ENCODE measurements around the gene KCNK16. TPM values are rescaled to one million over a fixed set of nuclear protein-coding genes. Genes with fewer than 3 reads are reported as not detected.

The KCNK16 gene
- total RNA-seq, 2 donors from 2014 or later: 2.9 TPM; not detected in 1

GRCh38 chr6:39350723-39351505, 28.4 kb upstream of the KCNK16 start:
- DNase-seq (no peak), ATAC-seq (no peak)
- Histone ChIP-seq H3K27ac (no peak overlapping the region), H3K4me3 (no peak overlapping the region), H3K27me3 (no peaks in the 10 kb centered on the region), H3K4me1 (no peaks in the 10 kb centered on the region), H3K36me3 (replicated peaks in 1 of 2; ENCODE audit: insufficient read depth in 1 of 2, low read depth in 2 of 2) (no peaks in the 10 kb centered on the region), H3K9me3 (no peaks in the 10 kb centered on the region)
- no peak for TF ChIP-seq CTCF (IDR thresholded peaks at IDR 0.05)
- no peak for TF ChIP-seq POLR2A (IDR thresholded peaks at IDR 0.05)
- intact Hi-C loops (cut with DNase I): no loop called here
- WGBS, 2 donors: 87 to 92% methylated on average over 12 to 13 of the region's 13 CpGs

GRCh38 chr6:39348740-39349139, 26.2 kb upstream of the KCNK16 start:
- ATAC-seq: no peak
- H3K9me3 ChIP-seq: no peaks in the 10 kb centered on the region
- H3K4me1 ChIP-seq: no peaks in the 10 kb centered on the region
- H3K4me3 ChIP-seq: no peak overlapping the region
- TF ChIP-seq POLR2A (IDR thresholded peaks at IDR 0.05) (no peak), CTCF (IDR thresholded peaks at IDR 0.05) (no peak)
- no peak for DNase-seq
- no peaks in the 10 kb centered on the region for H3K27me3 ChIP-seq
- WGBS, 2 donors: 73 to 82% methylated on average over 5 to 15 of the region's 15 CpGs
- H3K36me3 ChIP-seq (replicated peaks in 1 of 2; ENCODE audit: insufficient read depth in 1 of 2, low read depth in 2 of 2): no peaks in the 10 kb centered on the region
- intact Hi-C loops (cut with DNase I): no loop called here
- no peak overlapping the region for H3K27ac ChIP-seq

GRCh38 chr6:39347906-39348585, 25.5 kb upstream of the KCNK16 start:
- TF ChIP-seq CTCF (IDR thresholded peaks at IDR 0.05) (peak; percentile 75 to 84 (median 81)), POLR2A (IDR thresholded peaks at IDR 0.05) (no peak)
- Histone ChIP-seq H3K36me3 (replicated peaks in 1 of 2; ENCODE audit: insufficient read depth in 1 of 2, low read depth in 2 of 2) (no peaks in the 10 kb centered on the region), H3K9me3 (no peaks in the 10 kb centered on the region), H3K4me3 (no peak overlapping the region), H3K4me1 (peaks cover 4% of the 10 kb centered on the region), H3K27me3 (no peaks in the 10 kb centered on the region), H3K27ac (no peak overlapping the region)
- WGBS, 2 donors: 31 to 43% methylated on average over 7 to 9 of the region's 9 CpGs
- peak; percentile 83 for ATAC-seq
- peak; percentile 74 to 87 (median 81) for DNase-seq
- intact Hi-C loops (cut with DNase I): no loop called here

GRCh38 chr6:39347206-39347605, 24.7 kb upstream of the KCNK16 start:
- H3K36me3 ChIP-seq (replicated peaks in 1 of 2; ENCODE audit: insufficient read depth in 1 of 2, low read depth in 2 of 2): no peaks in the 10 kb centered on the region
- DNase-seq (no peak), ATAC-seq (no peak)
- no peaks in the 10 kb centered on the region for H3K27me3 ChIP-seq
- no peaks in the 10 kb centered on the region for H3K9me3 ChIP-seq
- TF ChIP-seq POLR2A (IDR thresholded peaks at IDR 0.05) (no peak), CTCF (IDR thresholded peaks at IDR 0.05) (no peak)
- intact Hi-C loops (cut with DNase I): no loop called here
- no peak overlapping the region for H3K4me3 ChIP-seq
- peaks cover 8% of the 10 kb centered on the region for H3K4me1 ChIP-seq
- WGBS, 2 donors: 80 to 85% methylated on average over 4 to 6 of the region's 6 CpGs
- no peak overlapping the region for H3K27ac ChIP-seq

All from body of pancreas (tissue), 4 donors.